ENCODE results near the gene CNTN2. TPM values are rescaled to one million over a fixed set of nuclear protein-coding genes. Genes with fewer than 3 reads are reported as not detected.

Gene CNTN2
- total and polyA plus RNA-seq, 7 donors = 0.01 to 0.06 (median 0.05) TPM; not detected in 4

DNA sequence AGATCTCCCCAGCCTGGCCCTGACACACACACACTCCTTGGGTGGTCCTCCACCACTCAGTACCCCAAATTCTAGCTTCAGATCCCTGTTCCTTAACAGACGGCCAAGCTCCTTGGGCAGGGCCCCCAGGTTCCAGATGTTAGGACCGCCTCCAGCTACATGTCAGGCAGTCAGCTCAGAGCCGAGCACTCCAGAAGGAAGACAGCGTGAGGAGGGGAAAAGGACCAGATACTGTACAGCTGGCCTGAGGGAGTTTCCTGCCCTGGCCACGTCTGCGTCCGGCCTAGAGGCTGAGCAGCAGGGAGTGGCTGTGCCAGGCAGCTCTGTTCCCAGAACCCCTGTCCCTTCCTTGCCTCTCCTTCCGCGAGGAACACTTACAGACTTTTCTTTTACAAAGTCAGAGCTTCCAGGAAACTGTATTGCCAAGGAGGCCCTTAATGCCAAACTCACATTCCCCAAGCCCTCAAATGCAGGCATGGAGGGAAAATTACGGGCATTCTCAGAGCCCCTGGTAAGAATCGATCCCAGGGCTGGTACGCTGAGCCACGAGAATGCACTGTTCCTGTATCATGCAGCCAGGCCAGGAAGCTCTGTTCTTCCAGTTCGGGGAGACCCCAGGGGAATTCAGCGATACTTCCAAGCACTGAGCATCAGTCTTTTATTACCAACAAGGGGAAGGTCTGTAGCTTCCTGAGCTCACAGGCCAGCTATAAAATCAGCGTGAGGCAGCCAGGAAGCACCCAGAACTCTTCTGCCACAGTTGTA lies 45.2 kb upstream of the CNTN2 start:
- TF ChIP-seq, protein P1, sequence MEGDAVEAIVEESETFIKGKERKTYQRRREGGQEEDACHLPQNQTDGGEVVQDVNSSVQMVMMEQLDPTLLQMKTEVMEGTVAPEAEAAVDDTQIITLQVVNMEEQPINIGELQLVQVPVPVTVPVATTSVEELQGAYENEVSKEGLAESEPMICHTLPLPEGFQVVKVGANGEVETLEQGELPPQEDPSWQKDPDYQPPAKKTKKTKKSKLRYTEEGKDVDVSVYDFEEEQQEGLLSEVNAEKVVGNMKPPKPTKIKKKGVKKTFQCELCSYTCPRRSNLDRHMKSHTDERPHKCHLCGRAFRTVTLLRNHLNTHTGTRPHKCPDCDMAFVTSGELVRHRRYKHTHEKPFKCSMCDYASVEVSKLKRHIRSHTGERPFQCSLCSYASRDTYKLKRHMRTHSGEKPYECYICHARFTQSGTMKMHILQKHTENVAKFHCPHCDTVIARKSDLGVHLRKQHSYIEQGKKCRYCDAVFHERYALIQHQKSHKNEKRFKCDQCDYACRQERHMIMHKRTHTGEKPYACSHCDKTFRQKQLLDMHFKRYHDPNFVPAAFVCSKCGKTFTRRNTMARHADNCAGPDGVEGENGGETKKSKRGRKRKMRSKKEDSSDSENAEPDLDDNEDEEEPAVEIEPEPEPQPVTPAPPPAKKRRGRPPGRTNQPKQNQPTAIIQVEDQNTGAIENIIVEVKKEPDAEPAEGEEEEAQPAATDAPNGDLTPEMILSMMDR (IDR thresholded peaks at IDR 0.05) = no peak
- 55 to 63% (median 56%) methylated on average over 16 of the region's 16 CpGs for WGBS, 3 donors
- no peak for DNase-seq
- Histone ChIP-seq H3K27me3 (ENCODE audit: insufficient read depth in 3 of 3, low read length in 2 of 3) (no peaks in the 10 kb centered on the region), H3K4me3 (no peak overlapping the region), H3K9me3 (no peaks in the 10 kb centered on the region), H3K27ac (no peak overlapping the region), H3K4me1 (no peaks in the 10 kb centered on the region), H3K36me3 (ENCODE audit: insufficient read depth in 1 of 2, low read depth in 1 of 2) (no peaks in the 10 kb centered on the region)
- intact Hi-C loops (cut with DNase I) = loop anchor here in 1 of 2 donors (5.0 kb wide), 1 partner anchor 60 kb away; no protein-coding TSS in a partner anchor
- ATAC-seq = no peak

- Histone ChIP-seq H3K9me3 (no peaks in the 10 kb centered on the region), H3K27ac (no peak overlapping the region), H3K4me3 (no peak overlapping the region), H3K4me1 (no peaks in the 10 kb centered on the region), H3K36me3 (ENCODE audit: insufficient read depth in 1 of 2, low read depth in 1 of 2) (no peaks in the 10 kb centered on the region), H3K27me3 (ENCODE audit: insufficient read depth in 3 of 3, low read length in 2 of 3) (no peaks in the 10 kb centered on the region)
- intact Hi-C loops (cut with DNase I) = no loop called here
- TF ChIP-seq, protein P1 (IDR thresholded peaks at IDR 0.05) = no peak
- no peak for ATAC-seq
- no peak for DNase-seq
- 76 to 82% (median 80%) methylated on average over 14 of the region's 14 CpGs for WGBS, 3 donors
Observed at GRCh38 chr1:205001162-205001561, 41.9 kb upstream of the CNTN2 start.

- intact Hi-C loops (cut with DNase I) = no loop called here
- ATAC-seq (peak in 1 of 4 donors; percentile 27), DNase-seq (no peak)
- 78 to 82% (median 81%) methylated on average over 7 of the region's 7 CpGs for WGBS, 3 donors
- no peaks in the 10 kb centered on the region for H3K4me1 ChIP-seq
- H3K27me3 ChIP-seq (ENCODE audit: insufficient read depth in 3 of 3, low read length in 2 of 3) = no peaks in the 10 kb centered on the region
- no peaks in the 10 kb centered on the region for H3K36me3 ChIP-seq (ENCODE audit: insufficient read depth in 1 of 2, low read depth in 1 of 2)
- H3K9me3 ChIP-seq = no peaks in the 10 kb centered on the region
- H3K4me3 ChIP-seq = no peak overlapping the region
- TF ChIP-seq, protein P1 (IDR thresholded peaks at IDR 0.05) = no peak
- no peak overlapping the region for H3K27ac ChIP-seq
Observed at GRCh38 chr1:205002705-205003104, 40.3 kb upstream of the CNTN2 start.

- ATAC-seq = no peak
- H3K4me3 ChIP-seq = no peak overlapping the region
- H3K9me3 ChIP-seq = no peaks in the 10 kb centered on the region
- intact Hi-C loops (cut with DNase I) = no loop called here
- no peaks in the 10 kb centered on the region for H3K27me3 ChIP-seq (ENCODE audit: insufficient read depth in 3 of 3, low read length in 2 of 3)
- H3K27ac ChIP-seq = no peak overlapping the region
- WGBS, 3 donors = 55 to 63% (median 58%) methylated on average over 10 of the region's 10 CpGs
- no peak for DNase-seq
- H3K36me3 ChIP-seq (ENCODE audit: insufficient read depth in 1 of 2, low read depth in 1 of 2) = no peaks in the 10 kb centered on the region
- TF ChIP-seq, protein P1 (IDR thresholded peaks at IDR 0.05) = no peak
- no peaks in the 10 kb centered on the region for H3K4me1 ChIP-seq
Observed at GRCh38 chr1:205003358-205004131, 39.5 kb upstream of the CNTN2 start.

Data from psoas muscle (tissue), 8 donors.